ENCODE data around the gene TMEM79. TPM values are rescaled to one million over a fixed set of nuclear protein-coding genes. Genes with fewer than 3 reads are reported as not detected.

TMEM79 gene
- total RNA-seq, 1 donor: 1.4 TPM

GRCh38 chr1:156338180-156338976 lies 54.3 kb downstream of the TMEM79 start, which contains the start of the genes CCT3 and TSACC:
Gene CCT3, minus strand, starts transcription at chr1:156338292. Its CDS starts 108 bp downstream, at chr1:156338184.
Gene TSACC, plus strand, starts transcription at chr1:156338526. Its CDS starts 1,232 bp downstream, at chr1:156339758.
- TF ChIP-seq CTCF (IDR thresholded peaks at IDR 0.05; ENCODE audit: insufficient read depth, low read length): no peak
- DNase-seq (ENCODE audit: low read depth): peak; percentile 100
- H3K4me3 ChIP-seq (ENCODE audit: low read depth, low read length): peak within 1 kb of the TSS; percentile 97

Other genes with a start within 250 kb of the TMEM79 start
- 8.5 and 22.0 TPM in 2 replicates for gene UBQLN4, start 230.5 kb upstream of the TMEM79 start, total RNA-seq (ENCODE audit: low replicate concordance)
- gene LAMTOR2, start 229.5 kb upstream of the TMEM79 start, total RNA-seq (ENCODE audit: low replicate concordance): 40.4 and 74.7 TPM in 2 replicates
- gene RAB25, start 223.2 kb upstream of the TMEM79 start, total RNA-seq (ENCODE audit: low replicate concordance): not detected in 2 replicates
- 0.90 TPM in 2 replicates for gene MEX3A, start 201.9 kb upstream of the TMEM79 start, total RNA-seq (ENCODE audit: low replicate concordance)
- 502 and 1,039 TPM in 2 replicates for gene LMNA, start 169.6 kb upstream of the TMEM79 start, total RNA-seq (ENCODE audit: low replicate concordance)
- gene SEMA4A, start 130.7 kb upstream of the TMEM79 start, total RNA-seq (ENCODE audit: low replicate concordance): 1.4 and 3.2 TPM in 2 replicates
- 13.8 and 14.5 TPM in 2 replicates for gene SLC25A44, start 90.2 kb upstream of the TMEM79 start, total RNA-seq (ENCODE audit: low replicate concordance)
- 42.6 and 44.6 TPM in 2 replicates for gene PMF1, start 71.3 kb upstream of the TMEM79 start, total RNA-seq (ENCODE audit: low replicate concordance)
- 0.18 TPM in 1 of 2 replicates, not detected in the other for gene BGLAP, start 42.1 kb upstream of the TMEM79 start, total RNA-seq (ENCODE audit: low replicate concordance)
- 0.63 TPM in 1 of 2 replicates, not detected in the other for gene PAQR6, start 36.3 kb upstream of the TMEM79 start, total RNA-seq (ENCODE audit: low replicate concordance)
- gene SMG5, start 1.5 kb upstream of the TMEM79 start, total RNA-seq (ENCODE audit: low replicate concordance): 29.9 and 43.3 TPM in 2 replicates
- 62.4 and 71.5 TPM in 2 replicates for gene GLMP, start 11.4 kb downstream of the TMEM79 start, total RNA-seq (ENCODE audit: low replicate concordance)
- gene VHLL, start 15.0 kb downstream of the TMEM79 start, total RNA-seq (ENCODE audit: low replicate concordance): not detected in 2 replicates
- 96.6 and 284 TPM in 2 replicates for gene CCT3, start 54.0 kb downstream of the TMEM79 start, total RNA-seq (ENCODE audit: low replicate concordance)
- gene TSACC, start 54.2 kb downstream of the TMEM79 start, total RNA-seq (ENCODE audit: low replicate concordance): not detected in 2 replicates
- gene RHBG, start 84.9 kb downstream of the TMEM79 start, total RNA-seq (ENCODE audit: low replicate concordance): not detected in 2 replicates
- 6.0 and 11.6 TPM in 2 replicates for gene MEF2D, start 216.4 kb downstream of the TMEM79 start, total RNA-seq (ENCODE audit: low replicate concordance)